ENCODE data around the gene OR14I1.
"Not testable (repeated sequence)": the region's sequence is repeated elsewhere in the genome, so short reads cannot be mapped to it uniquely, and the experiment has no call there.

OR14I1 gene

GRCh38 chr1:248699099-248699498, 3.5 kb downstream of the OR14I1 start:
- TF ChIP-seq ZNF274 (IDR thresholded peaks at IDR 0.05; ENCODE audit: low read depth, low read length) = no peak

GRCh38 chr1:248697907-248698306, 4.7 kb downstream of the OR14I1 start:
- TF ChIP-seq ZNF274 (IDR thresholded peaks at IDR 0.05; ENCODE audit: low read depth, low read length) = no peak
- H3K4me3 ChIP-seq (ENCODE audit: low read length) = no peak overlapping the region

More at GRCh38 chr1:248699099-248699498, 3.5 kb downstream of the OR14I1 start:
- no peak overlapping the region for H3K4me3 ChIP-seq (ENCODE audit: low read length)

DNA sequence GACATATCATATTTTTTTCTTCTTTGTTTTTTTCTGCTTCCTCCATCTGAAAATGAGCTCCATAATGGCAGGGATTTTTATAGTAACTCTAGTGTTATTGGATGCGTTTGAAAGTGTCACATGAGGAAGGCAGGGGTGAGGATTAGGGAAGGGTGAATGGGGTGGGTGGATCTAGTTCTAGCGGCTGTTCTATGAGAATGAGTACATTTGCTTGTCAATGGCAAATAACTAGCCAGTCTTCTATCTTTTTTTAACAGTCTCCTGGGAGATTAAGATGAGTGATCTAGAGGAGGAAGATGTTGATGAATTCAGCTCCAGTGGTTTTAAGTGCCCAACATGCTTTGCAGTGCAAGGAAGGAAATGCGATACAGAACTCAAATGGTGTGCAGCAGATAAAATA, 5.8 kb downstream of the OR14I1 start:
- no peak overlapping the region for H3K4me3 ChIP-seq (ENCODE audit: low read length)
- TF ChIP-seq ZNF274 (IDR thresholded peaks at IDR 0.05; ENCODE audit: low read depth, low read length) = no peak

DNA sequence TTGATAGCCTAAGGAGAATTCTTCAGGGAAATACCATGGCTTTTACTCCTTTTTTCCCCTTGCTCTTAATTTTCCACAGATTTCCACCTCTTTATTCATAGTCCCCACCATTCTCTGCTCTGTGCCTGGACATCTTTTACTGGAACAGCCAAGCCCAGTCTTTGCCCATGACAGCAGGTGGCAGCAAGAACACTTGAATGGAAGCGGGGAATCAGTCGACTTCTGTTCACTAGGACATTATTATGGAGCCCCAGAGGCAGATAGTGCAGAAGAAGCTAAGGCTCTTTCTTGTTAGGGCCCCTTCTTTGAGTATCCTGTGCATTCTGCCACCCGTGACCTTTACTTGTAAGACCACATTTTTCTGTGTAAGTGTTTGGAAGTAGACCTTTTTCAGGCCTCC, 6.3 kb downstream of the OR14I1 start:
- TF ChIP-seq ZNF274 (IDR thresholded peaks at IDR 0.05; ENCODE audit: low read depth, low read length) = no peak
- no peak overlapping the region for H3K4me3 ChIP-seq (ENCODE audit: low read length)

DNA sequence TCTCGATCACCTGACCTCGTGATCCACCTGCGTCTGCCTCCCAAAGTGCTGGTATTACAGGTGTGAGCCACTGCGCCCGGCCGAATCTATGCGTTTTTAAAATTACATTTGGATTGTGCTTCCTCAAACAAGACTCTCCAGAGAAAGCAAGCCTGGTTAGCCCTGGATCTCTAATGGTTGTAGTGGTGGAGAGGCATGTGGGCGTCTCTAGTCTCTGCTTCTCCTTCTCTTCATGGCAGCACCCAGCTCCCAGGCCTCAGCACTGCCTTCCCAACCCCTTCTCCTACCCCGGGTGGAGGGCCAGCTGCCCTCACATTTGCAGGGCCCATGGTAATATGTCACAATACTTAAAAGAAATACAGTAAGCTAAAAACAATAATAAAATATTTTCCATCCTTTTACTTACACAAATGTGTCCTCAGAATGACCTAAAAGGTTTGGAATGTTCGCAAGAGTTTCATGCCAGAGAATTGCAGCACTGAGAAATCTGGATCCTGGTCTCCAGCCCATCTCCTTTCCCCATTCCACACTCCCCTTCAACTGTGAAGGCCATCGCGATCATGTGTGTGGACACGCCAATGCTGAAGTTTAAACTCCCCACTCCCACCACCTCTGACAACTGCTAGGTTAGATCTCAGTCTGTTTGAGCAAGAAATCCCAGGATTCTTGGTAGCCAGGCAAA, 7.0 kb downstream of the OR14I1 start:
- no peak overlapping the region for H3K4me3 ChIP-seq (ENCODE audit: low read length)
- no peak for TF ChIP-seq ZNF274 (IDR thresholded peaks at IDR 0.05; ENCODE audit: low read depth, low read length)

GRCh38 chr1:248691567-248692155, 10.9 kb downstream of the OR14I1 start:
- no peak for TF ChIP-seq ZNF274 (IDR thresholded peaks at IDR 0.05; ENCODE audit: low read depth, low read length)
- H3K4me3 ChIP-seq (ENCODE audit: low read length) = no peak overlapping the region

DNA sequence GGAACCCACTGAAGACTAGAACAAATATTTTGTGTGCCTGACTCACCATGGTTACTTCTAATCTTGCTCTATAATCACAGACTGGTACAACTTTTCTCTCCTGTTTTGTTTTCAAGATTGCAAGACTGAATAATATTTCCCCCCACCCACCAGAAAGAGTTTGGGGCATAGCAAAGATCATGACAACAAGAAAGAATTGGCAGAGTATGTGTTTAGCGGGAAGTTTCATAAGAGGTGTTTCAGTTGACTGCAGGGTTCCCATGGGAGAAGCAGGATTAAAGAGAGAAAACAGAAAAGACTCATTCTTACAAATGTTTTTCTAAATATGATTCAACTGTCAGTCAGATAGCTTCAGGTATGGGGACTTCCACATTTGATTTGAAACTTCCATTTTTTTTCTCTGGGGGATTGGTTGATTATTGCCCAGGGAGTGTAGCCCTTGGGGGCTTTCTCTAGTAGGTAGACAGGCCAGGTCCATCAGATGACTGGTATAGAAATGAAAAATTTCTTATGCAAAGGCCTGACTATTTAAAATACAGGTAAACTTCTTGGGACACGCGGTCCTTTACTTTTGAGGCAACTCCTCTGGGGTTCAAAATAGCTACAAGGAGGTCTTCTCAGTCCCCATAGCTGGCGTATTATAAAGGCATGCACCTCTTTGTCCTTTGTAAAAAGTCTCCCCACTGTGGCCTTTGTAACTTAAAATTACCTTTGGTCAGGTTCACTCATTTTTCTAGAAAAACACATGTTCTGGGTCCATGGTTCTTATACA, 13.9 kb downstream of the OR14I1 start:
- H3K4me3 ChIP-seq (ENCODE audit: low read length) = no peak overlapping the region
- no peak for TF ChIP-seq ZNF274 (IDR thresholded peaks at IDR 0.05; ENCODE audit: low read depth, low read length)

DNA sequence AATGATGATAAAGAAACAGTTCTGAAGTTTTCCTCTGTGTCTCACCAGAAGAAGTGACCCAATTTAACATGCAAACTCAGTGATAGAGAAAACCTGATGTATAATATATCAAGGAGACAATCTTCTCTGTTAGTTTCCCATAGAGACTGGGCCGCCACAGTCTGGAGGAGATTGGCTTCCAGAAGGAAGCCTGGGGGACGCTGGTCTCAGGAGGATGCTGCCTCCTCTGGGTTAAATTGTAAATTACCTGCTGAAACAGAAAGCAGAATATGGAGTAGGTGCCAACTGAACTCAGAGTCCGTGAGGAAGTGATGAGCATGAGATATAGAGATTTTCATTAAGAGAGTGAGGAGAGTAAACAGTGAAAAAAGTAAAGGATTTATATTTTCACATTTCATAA, 15.8 kb downstream of the OR14I1 start:
- no peak for TF ChIP-seq ZNF274 (IDR thresholded peaks at IDR 0.05; ENCODE audit: low read depth, low read length)
- H3K4me3 ChIP-seq (ENCODE audit: low read length) = no peak overlapping the region; the same call in 1 of the 2 replicates

DNA sequence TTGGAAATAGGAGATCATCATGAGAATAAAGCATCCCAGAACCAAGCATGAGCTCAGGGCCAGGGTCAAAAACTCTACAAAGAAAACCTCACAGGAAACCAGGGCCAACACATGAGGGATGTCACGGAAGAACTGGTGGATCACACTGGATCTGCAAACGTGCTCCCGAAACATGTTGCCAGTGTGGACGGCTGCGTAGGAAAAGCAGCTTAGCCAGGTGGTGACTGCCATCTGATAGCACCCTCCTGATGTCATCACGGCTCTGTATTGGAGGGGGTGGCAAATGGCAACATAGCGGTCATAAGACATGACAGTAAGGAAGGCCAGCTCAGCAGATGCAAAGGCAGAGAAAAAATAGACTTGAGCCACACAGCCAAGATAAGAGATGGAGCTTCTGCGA, 20.9 kb downstream of the OR14I1 start:
- TF ChIP-seq ZNF274 (IDR thresholded peaks at IDR 0.05; ENCODE audit: low read depth, low read length) = no peak
- no peak overlapping the region for H3K4me3 ChIP-seq (ENCODE audit: low read length)

DNA sequence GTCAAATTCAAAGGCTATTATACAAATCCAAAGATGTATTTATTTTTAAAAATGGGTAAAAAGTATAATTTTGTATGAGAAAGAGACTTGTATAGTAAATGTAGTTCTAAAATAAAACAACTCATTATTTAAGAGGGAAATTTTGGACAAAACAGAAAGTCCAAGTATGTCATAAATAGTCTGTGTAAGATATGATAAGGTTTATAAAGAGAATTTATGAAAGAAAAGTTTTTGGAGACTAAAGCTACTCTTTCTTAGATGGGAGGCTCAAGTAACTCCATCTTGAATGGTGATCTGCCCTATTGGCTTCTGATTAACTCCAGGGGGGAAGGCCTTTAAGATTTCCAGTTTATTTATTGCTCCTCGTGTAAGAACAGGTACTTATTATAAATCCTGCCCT, 32.6 kb downstream of the OR14I1 start:
- no peak overlapping the region for H3K4me3 ChIP-seq (ENCODE audit: low read length)
- TF ChIP-seq ZNF274 (IDR thresholded peaks at IDR 0.05; ENCODE audit: low read depth, low read length) = no peak

DNA sequence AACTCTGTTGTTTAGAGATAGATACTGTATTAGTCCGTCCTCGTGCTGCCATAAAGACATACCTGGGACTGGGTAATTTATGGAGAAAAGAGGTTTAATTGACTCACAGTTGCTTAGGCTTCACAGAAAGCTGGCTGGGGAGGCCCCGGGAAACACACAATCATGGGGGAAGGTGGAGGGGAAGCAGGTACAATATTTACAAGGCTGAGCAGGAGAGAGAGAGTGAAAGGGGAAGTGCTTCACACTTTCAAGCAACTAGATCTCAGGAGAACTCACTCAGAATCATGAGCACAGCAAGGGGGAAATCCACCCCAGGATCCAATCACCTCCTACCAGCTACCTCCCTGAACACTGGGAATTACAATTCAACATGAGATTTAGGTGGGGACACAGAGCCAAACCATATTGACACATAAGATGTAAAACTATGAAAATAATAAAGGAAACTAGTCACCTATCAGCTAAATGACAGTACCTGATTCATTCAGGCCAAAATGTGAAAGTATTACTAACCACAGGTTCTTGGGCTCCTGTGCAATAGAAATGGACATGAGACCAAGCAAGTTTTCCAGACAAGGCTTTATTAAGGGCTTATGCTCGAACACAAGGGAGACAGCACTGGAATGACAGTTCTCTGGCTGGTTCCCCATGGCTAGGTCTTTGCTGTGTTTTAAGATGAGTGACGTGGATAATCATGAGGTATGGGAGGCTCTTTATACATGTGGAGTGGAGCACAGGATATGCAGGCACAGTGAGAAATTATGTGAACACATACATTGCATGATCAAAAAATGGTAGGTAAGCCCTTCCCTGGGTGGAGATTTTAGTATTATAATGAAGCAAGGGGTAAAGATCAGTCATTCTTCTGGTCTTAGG, 38.9 kb downstream of the OR14I1 start:
- H3K4me3 ChIP-seq (ENCODE audit: low read length) = not testable (repeated sequence)

DNA sequence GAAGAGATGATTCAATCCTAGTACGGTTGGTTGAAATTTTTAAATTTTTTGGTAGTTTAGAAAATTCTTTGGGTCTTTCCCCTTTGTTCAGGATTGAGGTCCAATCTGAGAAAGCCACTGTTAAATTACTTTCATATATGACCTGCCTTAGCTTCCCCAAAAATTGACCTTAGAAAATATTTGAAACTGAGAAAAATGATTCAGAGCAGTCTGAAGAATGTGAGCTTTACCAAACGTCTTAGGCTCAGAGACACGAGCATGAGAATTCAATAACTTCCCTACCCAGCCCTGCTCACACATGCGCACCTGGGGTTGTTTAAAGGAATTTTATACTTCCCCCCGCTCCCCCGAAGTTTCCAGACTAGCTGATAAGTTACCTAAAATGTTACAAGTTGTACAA, 45.8 kb downstream of the OR14I1 start:
- not testable (repeated sequence) for H3K4me3 ChIP-seq (ENCODE audit: low read length)

GRCh38 chr1:248655354-248655753, 47.2 kb downstream of the OR14I1 start, which contains the start of gene OR2T27:
OR2T27 (minus strand) TSS chr1:248655528; CDS start chr1:248650884, 4,644 bp downstream.
- H3K4me3 ChIP-seq (ENCODE audit: low read length) = not testable (repeated sequence)
